ENCODE results near the gene CNKSR1. TPM values are rescaled to one million over a fixed set of nuclear protein-coding genes. Genes with fewer than 3 reads are reported as not detected.

CNKSR1 gene
- total RNA-seq, 1 experiment from 2014 or later = 18.0 TPM

GRCh38 chr1:26158908-26159742 is 18.2 kb upstream of the CNKSR1 start, which contains the start of gene FAM110D:
Gene FAM110D (plus strand): TSS chr1:26159079. CDS start chr1:26161292, 2,213 bp downstream.
- Mint-ChIP-seq H3K27ac (no peak within 1 kb of the TSS), H3K4me1 (peaks cover 64% of the 10 kb centered on the region)
- no peak for ATAC-seq

More at GRCh38 chr1:26158908-26159742, 18.2 kb upstream of the CNKSR1 start, which contains the start of gene FAM110D:
- Mint-ChIP-seq H3K4me3 (no peak within 1 kb of the TSS; the same call in 1 of the 2 replicates), H3K27me3 (ENCODE audit: low read depth) (peaks cover 97% of the 10 kb centered on the region), H3K36me3 (no peaks in the 10 kb centered on the region), H3K9me3 (no peaks in the 10 kb centered on the region)
- CTCF ChIA-PET = interaction anchor here (1.0 to 1.2 kb wide), 4 partner anchors 11 to 75 kb away, joined by 3 to 5 read pairs (median 4); partner anchors contain the start of genes CATSPER4, CEP85 and ZNF593
- no peak for DNase-seq (ENCODE audit: low spot score)
- TF ChIP-seq E2F5 (CRISPR knock-in tag; IDR thresholded peaks at IDR 0.05) (no peak), FOXK1 (CRISPR knock-in tag; IDR thresholded peaks at IDR 0.05) (no peak), TP53 (CRISPR knock-in tag; IDR thresholded peaks at IDR 0.05) (no peak), JUN (CRISPR knock-in tag; IDR thresholded peaks at IDR 0.05) (no peak), ZNF281 (CRISPR knock-in tag; IDR thresholded peaks at IDR 0.05) (no peak), ZBTB43 (CRISPR knock-in tag; IDR thresholded peaks at IDR 0.05) (no peak), TCF7 (CRISPR knock-in tag; IDR thresholded peaks at IDR 0.05; ENCODE audit: low read depth) (no peak), MAX (CRISPR knock-in tag; IDR thresholded peaks at IDR 0.05) (no peak), ZNF512 (CRISPR knock-in tag; IDR thresholded peaks at IDR 0.05; ENCODE audit: borderline replicate concordance) (no peak), TEAD1 (CRISPR knock-in tag; IDR thresholded peaks at IDR 0.05) (no peak), RELA (CRISPR knock-in tag; IDR thresholded peaks at IDR 0.05; ENCODE audit: borderline replicate concordance) (no peak), NR1H2 (CRISPR knock-in tag; IDR thresholded peaks at IDR 0.05) (no peak), MXD4 (CRISPR knock-in tag; IDR thresholded peaks at IDR 0.05; ENCODE audit: borderline replicate concordance) (no peak), PREB (CRISPR knock-in tag; IDR thresholded peaks at IDR 0.05; ENCODE audit: borderline replicate concordance) (no peak)
- TF ChIP-seq, protein P1, sequence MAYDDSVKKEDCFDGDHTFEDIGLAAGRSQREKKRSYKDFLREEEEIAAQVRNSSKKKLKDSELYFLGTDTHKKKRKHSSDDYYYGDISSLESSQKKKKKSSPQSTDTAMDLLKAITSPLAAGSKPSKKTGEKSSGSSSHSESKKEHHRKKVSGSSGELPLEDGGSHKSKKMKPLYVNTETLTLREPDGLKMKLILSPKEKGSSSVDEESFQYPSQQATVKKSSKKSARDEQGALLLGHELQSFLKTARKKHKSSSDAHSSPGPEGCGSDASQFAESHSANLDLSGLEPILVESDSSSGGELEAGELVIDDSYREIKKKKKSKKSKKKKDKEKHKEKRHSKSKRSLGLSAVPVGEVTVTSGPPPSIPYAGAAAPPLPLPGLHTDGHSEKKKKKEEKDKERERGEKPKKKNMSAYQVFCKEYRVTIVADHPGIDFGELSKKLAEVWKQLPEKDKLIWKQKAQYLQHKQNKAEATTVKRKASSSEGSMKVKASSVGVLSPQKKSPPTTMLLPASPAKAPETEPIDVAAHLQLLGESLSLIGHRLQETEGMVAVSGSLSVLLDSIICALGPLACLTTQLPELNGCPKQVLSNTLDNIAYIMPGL (CRISPR knock-in tag; IDR thresholded peaks at IDR 0.05) = no peak
- TF ChIP-seq, protein P2, sequence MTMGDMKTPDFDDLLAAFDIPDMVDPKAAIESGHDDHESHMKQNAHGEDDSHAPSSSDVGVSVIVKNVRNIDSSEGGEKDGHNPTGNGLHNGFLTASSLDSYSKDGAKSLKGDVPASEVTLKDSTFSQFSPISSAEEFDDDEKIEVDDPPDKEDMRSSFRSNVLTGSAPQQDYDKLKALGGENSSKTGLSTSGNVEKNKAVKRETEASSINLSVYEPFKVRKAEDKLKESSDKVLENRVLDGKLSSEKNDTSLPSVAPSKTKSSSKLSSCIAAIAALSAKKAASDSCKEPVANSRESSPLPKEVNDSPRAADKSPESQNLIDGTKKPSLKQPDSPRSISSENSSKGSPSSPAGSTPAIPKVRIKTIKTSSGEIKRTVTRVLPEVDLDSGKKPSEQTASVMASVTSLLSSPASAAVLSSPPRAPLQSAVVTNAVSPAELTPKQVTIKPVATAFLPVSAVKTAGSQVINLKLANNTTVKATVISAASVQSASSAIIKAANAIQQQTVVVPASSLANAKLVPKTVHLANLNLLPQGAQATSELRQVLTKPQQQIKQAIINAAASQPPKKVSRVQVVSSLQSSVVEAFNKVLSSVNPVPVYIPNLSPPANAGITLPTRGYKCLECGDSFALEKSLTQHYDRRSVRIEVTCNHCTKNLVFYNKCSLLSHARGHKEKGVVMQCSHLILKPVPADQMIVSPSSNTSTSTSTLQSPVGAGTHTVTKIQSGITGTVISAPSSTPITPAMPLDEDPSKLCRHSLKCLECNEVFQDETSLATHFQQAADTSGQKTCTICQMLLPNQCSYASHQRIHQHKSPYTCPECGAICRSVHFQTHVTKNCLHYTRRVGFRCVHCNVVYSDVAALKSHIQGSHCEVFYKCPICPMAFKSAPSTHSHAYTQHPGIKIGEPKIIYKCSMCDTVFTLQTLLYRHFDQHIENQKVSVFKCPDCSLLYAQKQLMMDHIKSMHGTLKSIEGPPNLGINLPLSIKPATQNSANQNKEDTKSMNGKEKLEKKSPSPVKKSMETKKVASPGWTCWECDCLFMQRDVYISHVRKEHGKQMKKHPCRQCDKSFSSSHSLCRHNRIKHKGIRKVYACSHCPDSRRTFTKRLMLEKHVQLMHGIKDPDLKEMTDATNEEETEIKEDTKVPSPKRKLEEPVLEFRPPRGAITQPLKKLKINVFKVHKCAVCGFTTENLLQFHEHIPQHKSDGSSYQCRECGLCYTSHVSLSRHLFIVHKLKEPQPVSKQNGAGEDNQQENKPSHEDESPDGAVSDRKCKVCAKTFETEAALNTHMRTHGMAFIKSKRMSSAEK (CRISPR knock-in tag; IDR thresholded peaks at IDR 0.05; ENCODE audit: borderline replicate concordance) = no peak
- POLR2A ChIA-PET = no interaction called here
